HCT116 (cell line): ENCODE results near the gene DCTN3.

Experiments
- EGR1 ChIP-seq: IDR thresholded peaks from 2 replicates; pipeline ENCODE4 v1.6.1; 2012; ENCODE audit warnings: low read depth
- EZH2 ChIP-seq: fragments of 200-600 bp; sonication (generic); IDR thresholded peaks from 2 replicates; pipeline ENCODE4 v1.6.1; 2017; ENCODE audit warnings: antibody characterized with exemption, mixed run types
- EZH2phosphoT487 ChIP-seq: fragments of 200-600 bp; IDR thresholded peaks from 2 replicates; pipeline ENCODE4 v1.6.1; 2018; ENCODE audit warnings: antibody characterized with exemption, borderline replicate concordance
- JUND ChIP-seq: IDR thresholded peaks from 2 replicates; pipeline ENCODE4 v1.6.1; 2012
- POLR2A ChIP-seq: IDR thresholded peaks from 2 replicates; pipeline ENCODE4 v1.7.0; 2011; ENCODE audit warnings: borderline replicate concordance; ENCODE audit not compliant: insufficient read depth, insufficient read length; ENCODE audit errors: extremely low read depth
- POLR2AphosphoS5 ChIP-seq: IDR thresholded peaks from 2 replicates; pipeline ENCODE4 v1.6.1; 2011; ENCODE audit warnings: mild to moderate bottlenecking, low read depth, low read length, moderate library complexity
- RAD21 ChIP-seq: IDR thresholded peaks from 2 replicates; pipeline ENCODE4 v1.6.1; 2012; ENCODE audit warnings: low read depth, mild to moderate bottlenecking
- SIN3A ChIP-seq: IDR thresholded peaks from 2 replicates; pipeline ENCODE4 v1.6.1; 2012; ENCODE audit warnings: low read depth
- TCF7L2 ChIP-seq: IDR thresholded peaks from 2 replicates; pipeline ENCODE4 v1.7.0; 2011; ENCODE audit warnings: borderline replicate concordance, inconsistent platforms; ENCODE audit not compliant: insufficient read depth, insufficient read length; ENCODE audit errors: extremely low read depth
- TF ChIP-seq, protein P1 (sequence below), 3 experiments: fragments of 200-600 bp in 1 of 3; sonication (generic) in 1 of 3; IDR thresholded peaks in 2 of 3; conservative IDR thresholded peaks in 1 of 3; 2 replicates each; pipeline ENCODE4 v1.5.1; 2012 to 2017; ENCODE audit warnings: low read depth in 2 of 3, low read length in 2 of 3, antibody characterized with exemption in 1 of 3, borderline replicate concordance in 1 of 3, control low read depth in 1 of 3, mild to moderate bottlenecking in 1 of 3, mixed read lengths in 1 of 3, mixed run types in 1 of 3, moderate library complexity in 1 of 3; ENCODE audit not compliant: insufficient read depth in 1 of 3
- TF ChIP-seq, protein P2 (sequence below): IDR thresholded peaks from 2 replicates; pipeline ENCODE4 v1.6.1; 2012
- TF ChIP-seq, protein P3 (sequence below): IDR thresholded peaks from 2 replicates; pipeline ENCODE4 v1.6.1; 2012
- TF ChIP-seq, protein P4 (sequence below): IDR thresholded peaks from 2 replicates; pipeline ENCODE4 v1.6.1; 2011; ENCODE audit warnings: mild to moderate bottlenecking, low read length, moderate library complexity; ENCODE audit not compliant: insufficient replicate concordance; ENCODE audit errors: extremely low read depth

DNA sequence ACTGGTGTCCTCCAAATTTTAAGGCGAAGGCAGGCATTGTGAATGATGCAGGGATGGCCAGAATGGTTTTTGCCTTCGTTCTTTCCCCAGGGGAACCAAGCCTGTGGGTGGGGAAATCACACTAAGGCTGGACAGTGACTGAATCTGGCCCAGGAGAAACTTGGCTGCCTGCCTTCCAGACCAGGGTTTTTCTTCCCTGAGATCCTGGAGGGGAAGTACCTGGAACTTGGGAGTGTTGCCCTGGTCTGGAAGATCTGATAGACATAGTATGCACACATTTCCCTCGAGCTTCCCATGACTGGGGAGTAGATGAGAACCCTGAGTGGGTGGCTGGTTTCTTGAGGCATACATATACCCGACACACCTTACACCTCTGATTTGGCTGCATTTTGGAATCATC is 31.0 kb upstream of the DCTN3 start:
- TF ChIP-seq POLR2AphosphoS5 (no peak), EZH2 (no peak), TCF7L2 (no peak), RAD21 (no peak), SIN3A (no peak), JUND (no peak), POLR2A (no peak), EZH2phosphoT487 (no peak), EGR1 (no peak)
- TF ChIP-seq, protein P1, sequence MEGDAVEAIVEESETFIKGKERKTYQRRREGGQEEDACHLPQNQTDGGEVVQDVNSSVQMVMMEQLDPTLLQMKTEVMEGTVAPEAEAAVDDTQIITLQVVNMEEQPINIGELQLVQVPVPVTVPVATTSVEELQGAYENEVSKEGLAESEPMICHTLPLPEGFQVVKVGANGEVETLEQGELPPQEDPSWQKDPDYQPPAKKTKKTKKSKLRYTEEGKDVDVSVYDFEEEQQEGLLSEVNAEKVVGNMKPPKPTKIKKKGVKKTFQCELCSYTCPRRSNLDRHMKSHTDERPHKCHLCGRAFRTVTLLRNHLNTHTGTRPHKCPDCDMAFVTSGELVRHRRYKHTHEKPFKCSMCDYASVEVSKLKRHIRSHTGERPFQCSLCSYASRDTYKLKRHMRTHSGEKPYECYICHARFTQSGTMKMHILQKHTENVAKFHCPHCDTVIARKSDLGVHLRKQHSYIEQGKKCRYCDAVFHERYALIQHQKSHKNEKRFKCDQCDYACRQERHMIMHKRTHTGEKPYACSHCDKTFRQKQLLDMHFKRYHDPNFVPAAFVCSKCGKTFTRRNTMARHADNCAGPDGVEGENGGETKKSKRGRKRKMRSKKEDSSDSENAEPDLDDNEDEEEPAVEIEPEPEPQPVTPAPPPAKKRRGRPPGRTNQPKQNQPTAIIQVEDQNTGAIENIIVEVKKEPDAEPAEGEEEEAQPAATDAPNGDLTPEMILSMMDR (IDR thresholded peaks at IDR 0.05 in 2 of 3, conservative IDR thresholded peaks at IDR 0.05 in 1 of 3; ENCODE audit: borderline replicate concordance in 1 of 3, insufficient read depth in 1 of 3, low read depth in 2 of 3, low read length in 2 of 3), result no peak
- TF ChIP-seq, protein P2, sequence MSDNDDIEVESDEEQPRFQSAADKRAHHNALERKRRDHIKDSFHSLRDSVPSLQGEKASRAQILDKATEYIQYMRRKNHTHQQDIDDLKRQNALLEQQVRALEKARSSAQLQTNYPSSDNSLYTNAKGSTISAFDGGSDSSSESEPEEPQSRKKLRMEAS, result no peak
- TF ChIP-seq, protein P3, sequence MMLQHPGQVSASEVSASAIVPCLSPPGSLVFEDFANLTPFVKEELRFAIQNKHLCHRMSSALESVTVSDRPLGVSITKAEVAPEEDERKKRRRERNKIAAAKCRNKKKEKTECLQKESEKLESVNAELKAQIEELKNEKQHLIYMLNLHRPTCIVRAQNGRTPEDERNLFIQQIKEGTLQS, result no peak
- TF ChIP-seq, protein P4, sequence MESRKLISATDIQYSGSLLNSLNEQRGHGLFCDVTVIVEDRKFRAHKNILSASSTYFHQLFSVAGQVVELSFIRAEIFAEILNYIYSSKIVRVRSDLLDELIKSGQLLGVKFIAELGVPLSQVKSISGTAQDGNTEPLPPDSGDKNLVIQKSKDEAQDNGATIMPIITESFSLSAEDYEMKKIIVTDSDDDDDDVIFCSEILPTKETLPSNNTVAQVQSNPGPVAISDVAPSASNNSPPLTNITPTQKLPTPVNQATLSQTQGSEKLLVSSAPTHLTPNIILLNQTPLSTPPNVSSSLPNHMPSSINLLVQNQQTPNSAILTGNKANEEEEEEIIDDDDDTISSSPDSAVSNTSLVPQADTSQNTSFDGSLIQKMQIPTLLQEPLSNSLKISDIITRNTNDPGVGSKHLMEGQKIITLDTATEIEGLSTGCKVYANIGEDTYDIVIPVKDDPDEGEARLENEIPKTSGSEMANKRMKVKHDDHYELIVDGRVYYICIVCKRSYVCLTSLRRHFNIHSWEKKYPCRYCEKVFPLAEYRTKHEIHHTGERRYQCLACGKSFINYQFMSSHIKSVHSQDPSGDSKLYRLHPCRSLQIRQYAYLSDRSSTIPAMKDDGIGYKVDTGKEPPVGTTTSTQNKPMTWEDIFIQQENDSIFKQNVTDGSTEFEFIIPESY, result no peak
